HepG2 (cell line): ENCODE measurements around the gene NPDC1. TPM values are rescaled to one million over a fixed set of nuclear protein-coding genes. Genes with fewer than 3 reads are reported as not detected.

Experiments used
- ASH2L ChIP-seq: fragments of 300-600, 200-600 bp; sonication (generic); IDR thresholded peaks from 2 replicates; pipeline ENCODE4 v1.7.0; 2017; ENCODE audit warnings: low read depth, mild to moderate bottlenecking, moderate library complexity, mixed read lengths, low read length; ENCODE audit not compliant: insufficient read length
- BORCS8-MEF2B ChIP-seq: sonication (generic); formaldehyde crosslinking; IDR thresholded peaks from 2 replicates; pipeline ENCODE4 v1.8.0; 2022; ENCODE audit warnings: mild to moderate bottlenecking, missing genetic modification reagents
- GLMP ChIP-seq: sonication (generic); formaldehyde crosslinking; IDR thresholded peaks from 2 replicates; pipeline ENCODE4 v1.9.0; 2021; ENCODE audit warnings: missing genetic modification reagents, mild to moderate bottlenecking, borderline replicate concordance
- PHF8 ChIP-seq: sonication (generic); formaldehyde crosslinking; IDR thresholded peaks from 2 replicates; pipeline ENCODE4 v1.5.0; 2020; ENCODE audit warnings: missing genetic modification reagents
- POLR2G ChIP-seq: fragments of 200-400 bp; formaldehyde crosslinking; IDR thresholded peaks from 2 replicates; pipeline ENCODE4 v1.6.1; 2018; ENCODE audit warnings: mild to moderate bottlenecking, low read depth, low read length, moderate library complexity
- PRPF4 ChIP-seq: fragments of 200-400 bp; formaldehyde crosslinking; IDR thresholded peaks from 2 replicates; pipeline ENCODE4 v1.6.1; 2016; ENCODE audit warnings: low read length, low read depth; ENCODE audit not compliant: poor library complexity, severe bottlenecking
- RFXAP ChIP-seq: sonication (generic); formaldehyde crosslinking; IDR thresholded peaks from 2 replicates; pipeline ENCODE4 v1.4.0; 2020; ENCODE audit warnings: missing genetic modification reagents, borderline replicate concordance
- TAF15 ChIP-seq: fragments of 200-400 bp; formaldehyde crosslinking; IDR thresholded peaks from one replicate; pipeline ENCODE4 v1.6.1; 2018; ENCODE audit warnings: mild to moderate bottlenecking, low read depth, low read length; ENCODE audit not compliant: poor library complexity, severe bottlenecking
- THAP8 ChIP-seq: sonication (generic); formaldehyde crosslinking; IDR thresholded peaks from 2 replicates; pipeline ENCODE4 v1.5.1; 2020; ENCODE audit warnings: missing genetic modification reagents, mild to moderate bottlenecking, borderline replicate concordance
- THAP9 ChIP-seq: sonication (generic); formaldehyde crosslinking; IDR thresholded peaks from 2 replicates; pipeline ENCODE4; 2020; ENCODE audit warnings: missing genetic modification reagents, mild to moderate bottlenecking, borderline replicate concordance
- ZBTB2 ChIP-seq: sonication (generic); formaldehyde crosslinking; IDR thresholded peaks from 2 replicates; pipeline ENCODE4 v1.8.0; 2022; ENCODE audit warnings: low read depth, missing genetic modification reagents
- ZFP82 ChIP-seq: sonication (generic); formaldehyde crosslinking; IDR thresholded peaks from 2 replicates; pipeline ENCODE4 v1.5.1; 2020; ENCODE audit warnings: mild to moderate bottlenecking, missing genetic modification reagents, borderline replicate concordance
- ZNF101 ChIP-seq: sonication (generic); formaldehyde crosslinking; IDR thresholded peaks from 2 replicates; pipeline ENCODE4 v1.4.0; 2020; ENCODE audit warnings: mild to moderate bottlenecking, low read depth, missing genetic modification reagents, borderline replicate concordance
- ZNF17 ChIP-seq: sonication (generic); formaldehyde crosslinking; IDR thresholded peaks from 2 replicates; pipeline ENCODE4 v1.5.0; 2020; ENCODE audit warnings: mild to moderate bottlenecking, missing genetic modification reagents
- ZNF207 ChIP-seq: fragments of 450-650 bp; IDR thresholded peaks from 2 replicates; pipeline ENCODE4 v1.6.1; 2016; ENCODE audit warnings: antibody characterized with exemption, borderline replicate concordance
- ZNF337 ChIP-seq: sonication (generic); formaldehyde crosslinking; IDR thresholded peaks from 2 replicates; pipeline ENCODE4 v1.5.1; 2020; ENCODE audit warnings: missing genetic modification reagents, low read depth, mild to moderate bottlenecking, borderline replicate concordance
- ZNF737 ChIP-seq: sonication (generic); formaldehyde crosslinking; IDR thresholded peaks from 2 replicates; pipeline ENCODE4 v1.5.0; 2020; ENCODE audit warnings: missing genetic modification reagents, mild to moderate bottlenecking, borderline replicate concordance
- ZNF761 ChIP-seq: sonication (generic); formaldehyde crosslinking; conservative IDR thresholded peaks from 2 replicates; pipeline ENCODE4 v1.4.0; 2020; ENCODE audit warnings: mild to moderate bottlenecking, missing genetic modification reagents
- ZNF841 ChIP-seq: sonication (generic); formaldehyde crosslinking; IDR thresholded peaks from 2 replicates; pipeline ENCODE4 v1.8.1; 2023; ENCODE audit warnings: missing genetic modification reagents, borderline replicate concordance
- polyA plus RNA-seq, 8 experiments: library from polyadenylated mRNA; depleted of rRNA in 3 of 8; stranded (reverse) in 7 of 8; unstranded in 1 of 8; fragments of >200 nt; fragmentation: Illumina TruSeq in 4 of 8; extraction: Trizol in 4 of 8; gene quantifications; 2 replicates each; pipeline versions ENCODE4 v1.2.1 to v1.2.3, GENCODE V29; 2011 to 2016; ENCODE audit warnings: low read depth in 4 of 8, missing spikeins in 1 of 8, mixed read lengths in 1 of 8; ENCODE audit not compliant: insufficient read depth in 1 of 8
- total RNA-seq, 5 experiments: library from RNA; depleted of rRNA; stranded (reverse); fragments of >200 nt; fragmentation: Illumina TruSeq; extraction: Trizol; gene quantifications; 2 replicates each; pipeline ENCODE4 v1.2.3, GENCODE V29; 2016; ENCODE audit warnings: low read depth in 1 of 5
- TF ChIP-seq, protein P1 (sequence below): IDR thresholded peaks from 2 replicates; pipeline ENCODE4 v1.6.1; 2012; ENCODE audit warnings: low read depth, low read length, improper control_type of control experiment

NPDC1 gene
- total and polyA plus RNA-seq, 2 of the 13 experiments (the other 11 are each of a cell fraction or from before 2014, with no cell fraction given): 0.84 to 5.4 TPM

DNA sequence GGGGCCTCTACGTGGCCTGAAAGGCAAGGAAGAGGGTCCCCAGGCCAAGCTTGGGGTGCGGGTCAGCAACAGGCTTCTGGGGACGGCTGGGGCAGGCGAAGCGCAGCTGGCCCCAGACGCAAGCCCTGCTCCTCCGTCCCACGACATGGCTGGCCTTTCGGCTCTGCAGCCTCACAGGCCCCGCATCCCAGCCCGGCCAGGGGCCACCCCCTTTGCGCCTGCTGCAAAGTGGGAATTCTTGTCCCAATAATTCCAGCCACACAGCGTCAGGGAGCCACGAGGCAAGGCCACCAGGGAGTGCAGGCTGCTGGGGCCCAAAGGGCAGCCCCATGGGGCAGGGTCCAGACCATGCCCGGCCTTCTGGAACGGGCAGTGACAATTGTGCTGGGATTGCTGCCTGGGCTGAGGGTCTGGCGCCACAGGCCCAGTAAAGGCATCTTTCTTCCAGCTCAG lies 9.0 kb upstream of the NPDC1 start (continued):
- TF ChIP-seq ZNF337 (no peak), ZNF841 (CRISPR knock-in tag) (no peak), GLMP (CRISPR knock-in tag) (no peak), TAF15 (no peak), ZNF101 (CRISPR knock-in tag) (no peak), THAP8 (no peak), ZBTB2 (CRISPR knock-in tag) (no peak), ZFP82 (no peak), ZNF761 (no peak), ZNF207 (no peak), BORCS8-MEF2B (CRISPR knock-in tag) (0 out of 2 replicates have a peak, but pooled peaks have one; percentile 3), PRPF4 (no peak), ZNF737 (no peak), POLR2G (peak; percentile 57; the same call in 1 of the 2 replicates), ZNF17 (CRISPR knock-in tag) (no peak), PHF8 (peak; percentile 59), RFXAP (CRISPR knock-in tag) (peak; percentile 51; the same call in 1 of the 2 replicates), ASH2L (peak; percentile 36), THAP9 (CRISPR knock-in tag) (no peak)
- TF ChIP-seq, protein P1, sequence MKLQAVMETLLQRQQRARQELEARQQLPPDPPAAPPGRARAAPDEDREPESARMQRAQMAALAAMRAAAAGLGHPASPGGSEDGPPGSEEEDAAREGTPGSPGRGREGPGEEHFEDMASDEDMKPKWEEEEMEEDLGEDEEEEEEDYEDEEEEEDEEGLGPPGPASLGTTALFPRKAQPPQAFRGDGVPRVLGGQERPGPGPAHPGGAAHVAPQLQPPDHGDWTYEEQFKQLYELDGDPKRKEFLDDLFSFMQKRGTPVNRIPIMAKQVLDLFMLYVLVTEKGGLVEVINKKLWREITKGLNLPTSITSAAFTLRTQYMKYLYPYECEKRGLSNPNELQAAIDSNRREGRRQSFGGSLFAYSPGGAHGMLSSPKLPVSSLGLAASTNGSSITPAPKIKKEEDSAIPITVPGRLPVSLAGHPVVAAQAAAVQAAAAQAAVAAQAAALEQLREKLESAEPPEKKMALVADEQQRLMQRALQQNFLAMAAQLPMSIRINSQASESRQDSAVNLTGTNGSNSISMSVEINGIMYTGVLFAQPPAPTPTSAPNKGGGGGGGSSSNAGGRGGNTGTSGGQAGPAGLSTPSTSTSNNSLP: no peak
